ENCODE results near the gene DNAAF5.

DNAAF5 gene

DNA sequence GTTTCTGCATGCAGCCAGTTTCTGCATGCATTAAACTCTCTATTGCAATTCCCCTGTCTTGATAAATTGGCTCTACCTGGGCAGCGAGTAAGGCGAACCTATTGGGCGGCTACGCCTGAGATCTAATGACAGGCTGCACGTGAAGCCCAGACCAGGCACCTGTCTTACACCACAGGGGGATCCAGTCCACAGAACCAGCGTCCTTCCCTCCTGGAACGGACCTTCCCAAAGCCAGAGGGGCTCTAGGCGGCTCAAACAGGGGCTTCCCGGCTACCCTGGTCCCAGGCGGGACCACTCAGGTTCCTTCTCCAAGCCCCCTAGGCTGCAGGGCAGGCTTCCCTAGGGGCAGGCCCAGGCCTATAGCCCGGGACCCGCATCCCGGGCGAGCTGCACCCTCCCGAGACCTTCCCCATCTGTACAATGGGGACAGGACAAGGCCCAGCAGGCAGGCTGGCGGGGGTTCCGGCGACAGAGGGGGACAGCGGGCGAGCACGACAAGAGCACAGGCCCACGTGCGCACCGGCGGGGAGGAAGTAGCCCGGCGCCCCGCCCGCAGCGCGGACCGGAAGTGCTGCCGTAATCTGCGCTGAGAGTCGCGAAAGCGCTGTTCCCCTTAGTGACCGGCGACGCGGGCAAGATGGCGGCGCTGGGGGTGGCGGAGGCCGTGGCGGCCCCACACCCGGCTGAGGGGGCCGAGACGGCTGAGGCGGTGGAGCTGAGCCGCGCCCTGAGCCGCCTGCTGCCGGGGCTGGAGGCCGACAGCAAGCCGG lies at the start of gene DNAAF5:
Gene DNAAF5, plus strand, starts transcription at position 616 of the 770 bp plus-strand sequence. Its CDS starts 22 bp downstream, at position 638.
- DNase-seq (ENCODE audit: low read depth in 2 of 2), result peak; percentile 74 to 87

- DNase-seq (ENCODE audit: low read depth in 2 of 2), result no peak
Observed at GRCh38 chr7:676972-677385, 49.5 kb upstream of the DNAAF5 start.

GRCh38 chr7:680411-681127 lies 45.9 kb upstream of the DNAAF5 start:
- no peak for DNase-seq (ENCODE audit: low read depth in 2 of 2)

- no peak for DNase-seq (ENCODE audit: low read depth in 2 of 2)
Observed at GRCh38 chr7:681551-682307, 44.8 kb upstream of the DNAAF5 start.

DNA sequence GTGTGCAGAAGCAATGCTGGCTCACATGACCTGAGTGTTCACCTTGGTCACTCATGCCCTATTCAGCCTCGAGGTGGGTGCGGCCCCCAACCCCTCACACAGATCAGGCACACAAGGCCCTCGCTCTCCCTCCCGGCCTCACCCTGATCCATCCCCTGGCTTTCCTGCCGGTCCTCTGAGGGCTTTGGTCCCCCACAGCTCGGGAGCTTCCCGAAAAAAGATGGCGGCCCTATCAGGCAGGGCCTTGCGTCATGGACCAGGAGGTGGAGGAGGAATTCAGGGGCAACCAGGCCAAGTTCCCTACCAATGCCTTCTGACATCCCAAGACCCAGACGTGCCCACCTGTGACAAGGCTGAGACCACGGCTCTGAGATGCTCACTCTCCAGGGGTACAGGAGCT lies 43.7 kb upstream of the DNAAF5 start:
- DNase-seq (ENCODE audit: low read depth in 2 of 2), result no peak

- no peak for DNase-seq (ENCODE audit: low read depth in 2 of 2)
Observed at GRCh38 chr7:683526-684205, 42.8 kb upstream of the DNAAF5 start.

DNA sequence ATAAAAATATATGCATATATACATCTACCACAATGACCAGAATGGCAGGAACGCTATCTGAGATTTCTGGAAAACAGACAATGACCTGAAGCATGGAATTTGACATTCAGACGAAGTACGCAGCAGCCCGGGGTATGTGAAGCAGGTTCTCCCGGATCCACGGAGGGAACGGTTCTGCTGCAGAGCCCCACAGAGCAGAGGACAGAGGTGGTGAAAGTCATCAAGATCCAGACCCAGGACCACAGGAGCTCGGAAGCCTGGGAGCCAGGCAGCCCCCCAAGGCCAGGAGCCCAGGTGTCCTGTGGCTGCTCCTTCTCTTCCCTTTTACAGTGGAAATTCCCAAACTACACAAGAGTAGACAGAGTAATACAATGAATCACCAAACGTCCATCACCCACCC lies 42.1 kb upstream of the DNAAF5 start:
- DNase-seq (ENCODE audit: low read depth in 2 of 2), result no peak

DNA sequence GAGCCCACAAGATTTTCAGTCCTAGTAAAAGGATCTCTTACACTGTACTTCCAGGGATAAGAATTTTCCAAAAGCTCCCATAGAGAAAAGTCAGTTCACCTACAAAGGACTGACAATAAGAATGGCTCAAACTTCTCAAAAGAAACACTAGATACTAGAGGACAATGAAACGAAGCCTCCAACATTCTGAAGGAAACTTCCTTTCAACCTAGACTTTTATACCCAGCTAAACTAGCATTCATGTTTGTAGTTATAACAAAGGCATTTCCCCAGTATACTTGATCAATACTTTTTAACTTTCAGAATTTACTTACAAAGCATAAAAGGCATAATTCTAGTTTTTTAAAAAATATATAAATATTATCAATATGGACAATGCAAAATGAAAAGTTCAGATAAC lies 41.0 kb upstream of the DNAAF5 start:
- no peak for DNase-seq (ENCODE audit: low read depth in 2 of 2)

GRCh38 chr7:690478-691360 lies 35.8 kb upstream of the DNAAF5 start:
- no peak for DNase-seq (ENCODE audit: low read depth in 2 of 2)

GRCh38 chr7:691361-692045 lies 35.0 kb upstream of the DNAAF5 start:
- DNase-seq (ENCODE audit: low read depth in 2 of 2), result no peak

DNA sequence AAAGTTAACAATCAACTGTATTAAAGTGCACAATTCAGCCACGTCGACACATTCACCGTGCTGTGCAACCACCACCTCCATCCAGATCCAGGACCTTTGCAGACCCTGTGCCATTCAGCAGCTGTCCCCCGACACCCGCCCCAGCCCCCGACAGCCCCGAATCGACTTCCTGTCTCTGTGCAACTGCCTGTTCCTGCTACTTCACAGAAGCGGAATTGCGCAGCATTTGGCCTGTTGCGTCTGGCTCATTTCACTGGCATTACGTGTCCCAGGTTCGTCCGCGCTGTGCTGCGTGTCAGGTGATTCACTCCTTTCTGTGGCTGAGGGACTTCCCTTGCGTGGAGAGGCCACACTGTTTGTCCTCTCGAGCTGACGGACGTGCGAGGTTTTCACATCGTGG lies 33.2 kb upstream of the DNAAF5 start:
- no peak for DNase-seq (ENCODE audit: low read depth in 2 of 2)

DNA sequence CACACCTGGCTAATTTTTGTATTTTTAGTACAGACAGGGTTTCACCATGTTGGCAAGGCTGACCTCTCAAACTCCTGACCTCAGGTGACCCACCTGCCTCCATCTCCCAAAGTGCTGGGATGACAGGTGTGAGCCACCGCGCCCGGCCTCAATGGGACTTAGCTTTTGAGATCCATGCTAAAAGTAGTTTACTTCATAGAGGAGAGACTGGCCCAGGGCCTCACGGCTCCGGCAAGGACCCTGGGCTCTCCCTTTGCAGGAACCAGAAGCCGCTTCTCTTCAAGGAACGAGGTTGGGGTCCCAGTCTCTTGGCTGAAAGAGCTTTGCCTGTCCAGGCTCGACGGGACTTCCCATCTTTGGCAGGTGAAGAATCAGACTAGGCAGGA lies 30.1 kb upstream of the DNAAF5 start:
- no peak for DNase-seq (ENCODE audit: low read depth in 2 of 2)

- no peak for DNase-seq (ENCODE audit: low read depth in 2 of 2)
Observed at GRCh38 chr7:696812-697551, 29.5 kb upstream of the DNAAF5 start.

DNA sequence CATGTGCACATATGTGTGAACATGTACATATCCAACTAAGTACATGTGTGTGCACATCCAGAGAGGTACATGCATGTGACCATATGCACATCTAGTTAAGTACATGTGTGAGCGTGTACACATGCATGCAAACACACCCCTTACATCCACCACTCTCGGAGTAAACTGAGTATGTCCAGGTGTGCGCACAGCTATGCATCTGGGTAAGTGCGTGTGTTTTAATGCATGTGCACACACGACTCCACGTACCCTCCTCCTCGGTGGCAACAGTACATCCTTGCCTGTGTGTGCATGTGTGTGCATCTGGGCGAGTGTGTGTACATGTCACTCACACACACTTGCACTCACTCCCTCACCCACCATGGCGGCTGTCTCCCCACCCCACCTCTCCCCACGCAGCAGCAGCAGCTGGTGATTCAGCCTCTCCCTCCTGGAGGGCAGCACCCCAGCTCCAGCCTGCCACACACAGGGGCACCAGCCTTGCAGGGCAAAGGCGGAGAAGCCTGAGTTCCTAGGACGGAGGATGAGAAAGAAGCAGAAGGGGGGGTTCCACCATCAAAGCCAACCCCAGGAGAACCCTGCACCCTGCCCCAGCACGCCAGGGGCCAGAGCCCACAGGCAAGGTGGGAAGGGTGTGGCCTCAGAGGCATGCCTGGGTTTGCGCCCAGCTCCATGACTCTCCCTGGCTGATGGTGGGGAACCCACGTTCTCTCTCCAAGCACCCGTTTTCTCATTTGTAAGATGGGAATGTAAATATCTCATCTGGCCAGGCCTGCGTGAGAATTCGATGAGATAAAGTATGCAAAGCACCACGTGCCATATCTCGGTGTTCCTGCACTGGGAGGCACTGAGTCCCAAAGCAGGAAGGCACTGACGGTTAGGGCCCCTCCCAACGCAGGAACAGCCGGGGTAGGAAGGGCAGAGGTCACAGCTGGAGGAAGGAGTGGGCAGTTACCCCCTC lies 27.7 kb upstream of the DNAAF5 start:
- DNase-seq (ENCODE audit: low read depth in 2 of 2), result no peak

DNA sequence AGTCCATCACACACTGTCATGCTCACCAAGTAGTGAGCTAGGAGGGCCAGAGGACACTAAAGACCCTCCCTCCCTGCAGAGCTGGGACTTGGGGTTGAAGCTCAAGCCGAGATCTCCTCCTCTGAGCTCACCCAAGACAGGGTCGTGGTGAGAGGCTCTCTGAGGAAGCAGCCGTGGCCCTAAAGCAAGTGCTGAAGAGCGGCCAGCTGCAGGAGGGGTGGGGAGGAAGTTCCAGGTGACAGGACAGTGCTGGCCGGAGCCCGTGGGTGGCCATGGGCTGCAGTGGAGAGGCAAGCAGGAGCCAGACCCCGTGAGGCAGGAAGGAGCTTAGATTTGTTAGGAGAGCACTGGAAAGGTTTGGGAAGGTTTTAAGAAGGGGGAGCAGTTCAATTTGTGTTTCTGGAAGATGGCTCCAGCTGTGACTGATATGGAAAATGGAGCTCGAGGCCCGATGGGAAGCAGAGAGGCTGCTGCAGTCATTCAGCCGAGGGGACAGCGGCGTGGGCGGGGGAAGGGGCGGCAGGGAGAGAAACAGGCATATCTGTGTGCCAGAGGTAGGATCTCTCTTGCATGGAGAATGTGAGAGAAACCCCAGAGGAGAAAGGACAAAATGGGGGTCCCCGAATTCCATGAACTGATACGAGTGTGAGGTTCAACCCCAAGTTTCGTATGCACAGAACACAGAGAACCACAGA lies 26.9 kb upstream of the DNAAF5 start:
- DNase-seq (ENCODE audit: low read depth in 2 of 2), result no peak

- no peak for DNase-seq (ENCODE audit: low read depth in 2 of 2)
Observed at GRCh38 chr7:701086-701671, 25.3 kb upstream of the DNAAF5 start.

GRCh38 chr7:703049-703448 lies 23.4 kb upstream of the DNAAF5 start:
- no peak for DNase-seq (ENCODE audit: low read depth in 2 of 2)

DNA sequence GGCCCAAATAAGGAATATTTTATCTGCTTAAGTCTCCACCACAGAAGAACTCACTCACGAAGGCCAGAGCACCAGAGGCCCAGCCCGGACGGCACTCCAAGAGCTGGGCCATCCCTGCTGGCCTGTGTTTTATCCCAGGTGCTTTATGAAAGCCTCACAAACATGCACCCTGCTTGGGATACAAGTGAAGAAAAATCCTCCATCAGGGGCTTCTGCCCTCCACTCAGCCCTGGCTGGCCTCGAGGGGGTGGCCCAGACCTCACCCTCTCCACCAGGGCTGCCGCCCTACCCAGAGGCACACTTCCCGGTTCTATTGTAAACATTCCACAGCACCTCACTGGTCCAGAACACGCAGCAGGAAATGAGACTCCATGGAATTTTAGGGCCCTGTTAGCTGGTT lies 19.8 kb upstream of the DNAAF5 start:
- DNase-seq (ENCODE audit: low read depth in 2 of 2), result no peak

Data from stimulated activated CD4-positive, alpha-beta T cell treated with anti-CD3 and anti-CD28 coated beads, Interleukin-15, amount 100 ng/mL, for 48 hours (primary cell).